Activated CD4-positive, alpha-beta T cell treated with anti-CD3 and anti-CD28 coated beads for 48 hours (primary cell): ENCODE data around the gene SIDT1.
A peak's percentile ranks its signal among the peaks of the same experiment; 100 is the strongest.
"Not testable (repeated sequence)": the region's sequence is repeated elsewhere in the genome, so short reads cannot be mapped to it uniquely, and the experiment has no call there.

ENCODE experiments used
- DNase-seq: peaks from one replicate; pipeline ENCODE4 v3.0.0-alpha.2; 2020

The SIDT1 gene

GRCh38 chr3:113600418-113601182 is 68.2 kb downstream of the SIDT1 start:
- no peak for DNase-seq

DNA sequence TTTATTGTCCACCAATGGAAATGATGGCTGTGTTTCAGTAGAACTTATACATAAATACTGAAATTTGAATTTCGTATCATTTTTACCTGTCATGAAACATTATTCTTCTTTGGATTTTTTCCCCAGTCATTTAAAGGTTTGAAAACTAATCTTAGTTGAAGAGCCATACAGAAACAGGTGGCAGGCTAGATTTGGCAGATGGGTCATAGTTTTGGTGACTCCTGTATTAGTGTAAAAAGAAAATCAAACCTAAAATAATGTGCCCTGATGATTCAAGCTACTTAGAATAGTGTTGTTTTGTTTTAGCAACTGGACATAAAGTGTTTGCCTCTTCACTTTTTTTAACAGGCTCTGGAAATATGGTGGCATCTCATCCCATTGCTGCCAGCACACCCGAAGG is 68.9 kb downstream of the SIDT1 start:
- no peak for DNase-seq

- no peak for DNase-seq
Measured at GRCh38 chr3:113602256-113602655, 69.9 kb downstream of the SIDT1 start.

- no peak for DNase-seq
Measured at GRCh38 chr3:113602836-113603235, 70.5 kb downstream of the SIDT1 start.

DNA sequence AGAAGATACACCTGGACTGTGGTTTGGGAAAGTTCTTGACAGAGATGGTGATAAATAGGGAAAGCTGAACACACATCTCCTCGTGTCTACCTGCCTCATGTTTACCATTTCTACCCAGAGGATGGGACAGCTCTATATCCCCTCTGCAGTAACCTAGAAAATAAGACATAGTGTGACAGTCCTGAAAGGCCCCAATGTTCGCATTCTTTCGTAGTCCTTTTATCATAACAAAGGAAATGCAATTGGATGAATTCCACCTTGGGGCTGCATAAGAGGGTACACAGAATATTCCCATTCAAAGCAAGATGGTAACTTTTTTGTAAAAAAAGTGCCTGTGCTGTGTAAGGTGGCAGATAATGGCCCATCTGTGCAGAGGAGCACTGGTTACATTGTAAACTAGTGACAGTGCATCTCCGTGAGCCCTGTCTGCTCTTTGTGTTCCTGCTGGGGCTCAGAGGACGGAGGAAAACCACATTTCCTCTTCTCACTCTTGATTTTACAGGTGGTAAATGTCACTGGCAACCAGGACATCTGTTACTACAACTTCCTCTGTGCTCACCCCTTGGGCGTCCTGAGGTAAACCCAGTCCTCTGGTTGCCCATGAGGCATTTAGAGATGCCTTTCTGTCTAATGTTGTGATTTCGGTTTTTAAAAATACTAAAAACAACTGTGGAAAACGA is 74.3 kb downstream of the SIDT1 start:
- peak; percentile 61 for DNase-seq

GRCh38 chr3:113607219-113607596 is 74.9 kb downstream of the SIDT1 start:
- no peak for DNase-seq

- no peak for DNase-seq
Measured at GRCh38 chr3:113614402-113614801, 82.0 kb downstream of the SIDT1 start.

DNA sequence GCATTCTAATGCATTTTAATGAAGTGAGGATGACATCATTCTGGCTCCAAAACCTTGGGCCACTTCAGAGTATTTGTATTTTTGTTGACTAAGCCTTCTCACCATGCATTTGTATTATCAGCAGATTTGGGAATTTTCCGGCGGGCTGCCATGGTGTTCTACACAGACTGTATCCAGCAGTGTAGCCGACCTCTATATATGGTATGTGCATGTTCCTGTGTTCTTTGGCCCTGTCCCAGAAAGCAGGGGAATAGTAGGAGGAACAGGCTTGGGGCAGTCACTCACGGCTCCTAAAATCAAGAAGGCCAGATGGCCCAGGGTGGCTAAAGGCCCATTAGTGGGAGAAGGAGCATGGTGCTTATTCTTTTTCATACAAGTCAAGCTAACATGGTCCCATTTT is 83.6 kb downstream of the SIDT1 start:
- DNase-seq: no peak

- DNase-seq: no peak
Measured at GRCh38 chr3:113617726-113618125, 85.4 kb downstream of the SIDT1 start.

GRCh38 chr3:113620091-113620490 is 87.7 kb downstream of the SIDT1 start:
- DNase-seq: no peak

GRCh38 chr3:113623324-113623723 is 91.0 kb downstream of the SIDT1 start:
- DNase-seq: no peak

GRCh38 chr3:113623811-113624210 is 91.5 kb downstream of the SIDT1 start:
- DNase-seq: no peak

GRCh38 chr3:113625834-113626233 is 93.5 kb downstream of the SIDT1 start:
- no peak for DNase-seq

DNA sequence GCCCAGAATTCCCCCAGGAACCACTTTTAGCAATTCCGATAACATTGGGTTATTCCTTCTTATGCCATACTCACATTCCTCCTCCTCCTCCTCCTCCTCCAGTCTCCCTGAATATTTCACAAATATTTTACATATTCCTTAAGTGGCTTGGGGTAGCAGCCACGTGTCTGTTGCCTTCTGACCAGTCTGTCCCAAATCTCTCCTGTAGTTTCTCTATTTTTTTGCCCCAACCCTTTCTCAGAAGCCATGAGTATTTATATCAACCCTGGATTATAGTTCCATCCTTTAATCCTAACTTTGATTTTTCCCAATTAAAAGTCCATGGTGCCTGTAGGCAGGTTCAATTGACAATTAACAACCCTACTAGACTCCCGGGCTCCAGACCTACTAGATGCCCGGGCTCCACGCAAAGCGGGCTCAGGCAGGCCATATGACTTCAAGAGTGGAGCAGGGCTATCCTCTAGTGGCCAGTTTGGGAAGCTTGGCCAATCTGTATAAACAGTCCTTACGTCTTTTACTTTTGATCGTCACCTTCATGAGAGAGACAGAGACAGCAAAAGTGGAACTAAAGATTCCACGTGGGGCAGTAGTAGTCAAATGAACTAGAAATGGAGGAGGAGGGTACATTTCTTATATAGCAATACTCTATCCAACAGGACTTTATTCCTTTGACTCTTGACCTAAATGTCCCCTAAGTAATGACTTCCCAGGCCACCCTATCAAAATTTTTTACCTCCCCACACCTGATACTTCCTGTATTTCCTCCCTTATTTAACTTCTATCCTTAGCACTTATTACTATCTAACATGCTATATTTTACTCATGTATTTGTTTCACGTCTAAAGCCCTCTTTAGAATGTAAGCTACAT is 94.4 kb downstream of the SIDT1 start:
- peak; percentile 25 for DNase-seq

GRCh38 chr3:113628316-113628715 is 96.0 kb downstream of the SIDT1 start:
- no peak for DNase-seq

- DNase-seq: no peak
Measured at GRCh38 chr3:113628788-113629187, 96.4 kb downstream of the SIDT1 start.

GRCh38 chr3:113629584-113630421 is 97.4 kb downstream of the SIDT1 start:
- DNase-seq: no peak

GRCh38 chr3:113630956-113631542 is 98.7 kb downstream of the SIDT1 start:
- DNase-seq: no peak

GRCh38 chr3:113631573-113631972 is 99.2 kb downstream of the SIDT1 start:
- no peak for DNase-seq

GRCh38 chr3:113634782-113635474 is 102.6 kb downstream of the SIDT1 start:
- no peak for DNase-seq

GRCh38 chr3:113636034-113636433 is 103.7 kb downstream of the SIDT1 start:
- not testable (repeated sequence) for DNase-seq

DNA sequence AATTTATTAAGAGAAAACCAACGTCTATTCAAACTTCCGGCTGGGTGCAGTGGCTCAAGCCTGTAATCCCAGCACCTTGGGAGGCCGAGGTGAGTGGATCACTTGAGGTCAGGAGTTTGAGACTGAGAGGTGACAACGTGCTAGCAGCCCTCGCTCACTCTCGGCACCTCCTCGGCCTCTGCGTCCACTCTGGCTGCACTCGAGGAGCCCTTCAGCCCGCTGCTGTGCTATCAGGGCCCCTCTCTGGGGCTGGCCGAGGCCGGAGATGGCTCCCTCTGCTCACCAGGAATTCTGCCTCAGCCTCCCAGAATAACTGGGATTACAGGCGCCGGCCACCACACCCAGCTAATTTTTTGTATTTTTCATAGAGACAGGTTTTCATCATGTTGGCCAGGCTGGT is 105.4 kb downstream of the SIDT1 start:
- DNase-seq: no peak
